Right atrium auricular region (tissue), 2 donors: ENCODE data around the gene KLRC3. TPM values are rescaled to one million over a fixed set of nuclear protein-coding genes. Genes with fewer than 3 reads are reported as not detected.
"Not testable (repeated sequence)": the region's sequence is repeated elsewhere in the genome, so short reads cannot be mapped to it uniquely, and the experiment has no call there.

Source experiments
- DNase-seq: peaks from one replicate; pipeline ENCODE4 v3.0.0-alpha.2; 2019; ENCODE audit warnings: low spot score
- H3K27ac ChIP-seq, 2 donors: fragments of 200-600 bp; sonication (generic); 1 replicate in 1 of 2; 2 replicates in 1 of 2; pipeline ENCODE4 v1.5.1; 2016 to 2019
- H3K27me3 ChIP-seq, 2 donors: fragments of 200-600 bp; sonication (generic); one replicate each; pipeline versions ENCODE4 v1.5.1 to v1.6.0; 2017 to 2019
- H3K36me3 ChIP-seq: fragments of 200-600 bp; sonication (generic); one replicate; pipeline ENCODE4 v1.5.1; 2016
- H3K4me1 ChIP-seq, 2 donors: fragments of 200-600 bp; sonication (generic); one replicate each; pipeline versions ENCODE4 v1.5.1 to v1.6.0; 2017 to 2019
- H3K4me3 ChIP-seq, 2 donors: fragments of 200-600 bp; sonication (generic); 1 replicate in 1 of 2; 2 replicates in 1 of 2; pipeline ENCODE4 v1.5.1; 2017 to 2019; ENCODE audit warnings: mild to moderate bottlenecking in 1 of 2, moderate library complexity in 1 of 2
- H3K9me3 ChIP-seq, 2 donors: fragments of 200-600 bp; sonication (generic); one replicate each; pipeline ENCODE4 v1.5.1; 2019
- total RNA-seq, 2 donors: library from RNA; depleted of rRNA; stranded (reverse); fragments of >200 nt; gene quantifications; one replicate each; pipeline ENCODE4 v1.1.0, GENCODE V29; 2016
- TF ChIP-seq, protein P1 (sequence below), 2 donors: fragments of 200-600 bp; sonication (generic); IDR thresholded peaks; one replicate each; pipeline ENCODE4 v1.5.1; 2019; ENCODE audit warnings: antibody characterized with exemption in 2 of 2

The KLRC3 gene
- total RNA-seq, 2 donors from 2014 or later = not detected

DNA sequence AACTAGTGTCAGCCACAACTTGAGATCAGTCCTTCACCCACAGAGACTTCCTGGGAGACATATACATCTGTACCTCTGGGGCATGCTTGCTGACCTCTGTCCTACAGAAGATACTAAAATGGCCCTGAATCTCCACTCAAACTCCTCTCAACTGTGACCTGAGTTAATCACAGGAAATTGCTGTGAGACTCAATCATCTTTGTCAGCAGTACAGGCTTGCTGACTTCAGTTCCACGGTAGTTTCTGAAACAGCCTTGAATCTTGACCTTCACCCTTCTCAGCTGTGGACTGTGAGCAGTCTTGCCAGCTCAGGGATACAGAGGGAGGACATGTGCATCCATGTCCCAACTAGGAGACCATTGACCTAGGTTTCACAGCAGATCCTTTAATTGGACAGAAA lies 34.1 kb upstream of the KLRC3 start:
- no peaks in the 10 kb centered on the region for H3K27me3 ChIP-seq
- H3K36me3 ChIP-seq = no peaks in the 10 kb centered on the region
- H3K4me1 ChIP-seq = no peaks in the 10 kb centered on the region
- TF ChIP-seq, protein P1, sequence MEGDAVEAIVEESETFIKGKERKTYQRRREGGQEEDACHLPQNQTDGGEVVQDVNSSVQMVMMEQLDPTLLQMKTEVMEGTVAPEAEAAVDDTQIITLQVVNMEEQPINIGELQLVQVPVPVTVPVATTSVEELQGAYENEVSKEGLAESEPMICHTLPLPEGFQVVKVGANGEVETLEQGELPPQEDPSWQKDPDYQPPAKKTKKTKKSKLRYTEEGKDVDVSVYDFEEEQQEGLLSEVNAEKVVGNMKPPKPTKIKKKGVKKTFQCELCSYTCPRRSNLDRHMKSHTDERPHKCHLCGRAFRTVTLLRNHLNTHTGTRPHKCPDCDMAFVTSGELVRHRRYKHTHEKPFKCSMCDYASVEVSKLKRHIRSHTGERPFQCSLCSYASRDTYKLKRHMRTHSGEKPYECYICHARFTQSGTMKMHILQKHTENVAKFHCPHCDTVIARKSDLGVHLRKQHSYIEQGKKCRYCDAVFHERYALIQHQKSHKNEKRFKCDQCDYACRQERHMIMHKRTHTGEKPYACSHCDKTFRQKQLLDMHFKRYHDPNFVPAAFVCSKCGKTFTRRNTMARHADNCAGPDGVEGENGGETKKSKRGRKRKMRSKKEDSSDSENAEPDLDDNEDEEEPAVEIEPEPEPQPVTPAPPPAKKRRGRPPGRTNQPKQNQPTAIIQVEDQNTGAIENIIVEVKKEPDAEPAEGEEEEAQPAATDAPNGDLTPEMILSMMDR (IDR thresholded peaks at IDR 0.05) = no peak
- peaks cover 10 to 40% of the 10 kb centered on the region in 2 donors for H3K9me3 ChIP-seq
- DNase-seq = no peak
- no peak overlapping the region for H3K4me3 ChIP-seq
- H3K27ac ChIP-seq = no peak overlapping the region

DNA sequence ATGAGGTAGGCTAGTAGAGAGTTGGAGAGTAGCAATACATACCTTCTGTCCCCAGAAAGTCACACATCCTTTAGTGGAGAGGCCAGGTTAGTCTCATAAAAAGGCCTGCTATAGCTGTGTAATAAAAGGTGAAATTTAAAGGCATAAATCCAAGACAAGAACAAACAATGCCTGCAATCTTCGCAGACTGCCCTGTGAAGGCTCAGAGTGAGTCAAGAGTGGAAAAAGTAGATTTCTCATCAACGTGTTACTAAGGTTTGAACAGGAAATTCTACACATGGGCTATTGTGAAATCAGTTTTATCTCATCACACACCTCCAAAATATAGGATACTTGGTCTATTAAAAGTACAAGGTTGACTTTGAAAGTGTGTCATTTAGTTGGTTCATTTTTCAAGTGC lies 32.8 kb upstream of the KLRC3 start, which contains the start of gene KLRC1:
TSS of gene KLRC1 (minus strand) at position 222 of the 400 bp plus-strand sequence. CDS start 2,221 bp downstream, outside the sequence.
- Histone ChIP-seq H3K4me1 (no peaks in the 10 kb centered on the region), H3K9me3 (peaks cover 10 to 35% of the 10 kb centered on the region in 2 donors), H3K27me3 (no peaks in the 10 kb centered on the region), H3K36me3 (no peaks in the 10 kb centered on the region), H3K27ac (no peak within 1 kb of the TSS), H3K4me3 (no peak within 1 kb of the TSS)
- no peak for DNase-seq
- TF ChIP-seq, protein P1 (IDR thresholded peaks at IDR 0.05) = no peak

DNA sequence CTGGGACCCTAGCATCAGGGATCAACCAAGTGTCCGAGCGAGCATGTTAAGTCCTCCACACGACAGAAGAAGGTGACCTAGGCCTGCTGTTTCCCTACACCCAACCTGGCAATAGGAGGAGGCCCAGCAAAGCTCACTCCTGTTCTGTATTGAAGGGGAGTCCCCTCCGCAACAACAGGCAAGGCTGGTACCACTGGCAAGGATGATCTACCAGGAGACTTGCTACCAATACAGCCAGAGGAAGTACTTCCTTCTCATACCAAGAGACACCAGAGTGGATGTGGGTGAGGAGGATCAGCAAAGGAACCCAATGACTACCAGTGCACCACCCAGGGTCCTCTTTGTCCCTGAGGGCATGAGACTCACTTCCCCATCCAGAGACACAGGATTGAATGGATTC lies 27.8 kb upstream of the KLRC3 start:
- TF ChIP-seq, protein P1 (IDR thresholded peaks at IDR 0.05) = no peak
- Histone ChIP-seq H3K27me3 (no peaks in the 10 kb centered on the region), H3K36me3 (no peaks in the 10 kb centered on the region), H3K9me3 (no peaks in the 10 kb centered on the region), H3K4me3 (no peak overlapping the region), H3K27ac (no peak overlapping the region), H3K4me1 (no peaks in the 10 kb centered on the region)
- no peak for DNase-seq

DNA sequence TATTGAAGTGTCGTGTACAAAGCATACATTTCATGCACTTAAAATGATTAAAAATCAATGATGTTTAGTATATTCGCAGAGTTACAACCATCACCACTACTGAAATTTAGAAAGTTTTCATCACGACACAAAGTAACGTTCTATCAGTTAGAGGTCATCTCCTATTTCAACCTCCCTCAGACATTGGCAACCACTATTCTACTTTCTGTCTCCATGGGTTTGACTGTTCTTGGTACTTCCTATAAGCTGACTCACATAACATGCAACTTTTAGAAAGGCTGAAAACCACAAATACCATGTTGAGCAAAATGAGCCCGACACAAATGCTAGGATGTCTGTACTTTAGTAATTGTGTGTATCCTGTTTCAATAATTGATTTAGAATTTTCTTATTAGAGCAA lies 25.7 kb upstream of the KLRC3 start:
- not testable (repeated sequence) for H3K4me3 ChIP-seq, DNase-seq, H3K4me1 ChIP-seq, H3K36me3 ChIP-seq, H3K27me3 ChIP-seq, H3K27ac ChIP-seq, H3K9me3 ChIP-seq

DNA sequence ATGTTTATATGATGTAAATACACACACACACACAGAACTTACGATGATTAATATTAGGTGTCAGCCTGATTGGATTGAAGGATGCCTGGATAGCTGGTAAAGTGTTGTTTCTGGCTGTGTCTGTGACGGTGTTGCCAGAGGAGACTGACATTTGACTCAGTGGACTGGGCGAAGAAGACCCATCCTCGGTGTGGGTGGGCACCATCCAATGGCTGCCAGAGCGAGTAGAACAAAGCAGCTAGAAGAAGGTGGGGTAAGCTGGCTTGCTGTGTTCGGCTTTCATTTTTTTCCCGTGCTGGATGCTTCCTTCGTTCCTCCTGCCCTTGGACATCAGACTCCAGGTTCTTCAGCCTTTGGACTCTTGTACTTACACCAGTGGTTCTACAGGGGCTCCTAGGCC lies 20.7 kb upstream of the KLRC3 start:
- not testable (repeated sequence) for H3K36me3 ChIP-seq, DNase-seq

DNA sequence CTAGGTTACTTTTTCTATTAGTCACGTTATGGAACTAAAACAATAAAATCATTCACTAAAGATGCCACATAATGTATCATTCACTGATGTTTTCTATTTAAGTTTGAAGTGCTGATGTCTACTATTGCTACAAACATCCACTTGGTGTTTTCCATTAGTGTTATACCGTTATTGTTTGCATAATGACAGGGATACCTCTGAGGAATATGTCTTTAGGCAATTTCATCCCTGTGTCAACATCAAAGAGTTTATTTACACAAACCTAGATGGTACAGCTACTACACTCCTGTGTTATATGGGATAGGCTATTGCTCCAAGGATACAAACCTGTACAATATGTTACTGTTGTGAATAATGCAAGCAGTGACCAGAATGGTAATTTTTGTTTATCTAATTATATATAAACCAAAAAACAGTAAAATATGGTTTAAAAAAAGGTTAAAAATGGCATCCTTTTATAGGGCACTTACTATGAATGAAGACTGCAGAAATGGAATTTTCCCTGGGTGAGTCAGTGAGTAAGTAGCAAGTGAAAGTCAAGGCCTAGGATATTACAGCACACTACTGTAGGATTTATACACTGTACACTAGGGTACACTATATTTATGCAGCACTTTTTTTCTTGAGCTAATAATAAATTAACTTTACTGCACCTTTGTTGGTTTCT lies 19.3 kb upstream of the KLRC3 start:
- H3K4me1 ChIP-seq, DNase-seq, H3K27me3 ChIP-seq, H3K4me3 ChIP-seq, H3K27ac ChIP-seq, H3K36me3 ChIP-seq, H3K9me3 ChIP-seq: not testable (repeated sequence)

More for the DNA sequence above, 20.7 kb upstream of the KLRC3 start:
- H3K4me3 ChIP-seq, H3K9me3 ChIP-seq, H3K4me1 ChIP-seq, H3K27ac ChIP-seq, H3K27me3 ChIP-seq: not testable (repeated sequence)

DNA sequence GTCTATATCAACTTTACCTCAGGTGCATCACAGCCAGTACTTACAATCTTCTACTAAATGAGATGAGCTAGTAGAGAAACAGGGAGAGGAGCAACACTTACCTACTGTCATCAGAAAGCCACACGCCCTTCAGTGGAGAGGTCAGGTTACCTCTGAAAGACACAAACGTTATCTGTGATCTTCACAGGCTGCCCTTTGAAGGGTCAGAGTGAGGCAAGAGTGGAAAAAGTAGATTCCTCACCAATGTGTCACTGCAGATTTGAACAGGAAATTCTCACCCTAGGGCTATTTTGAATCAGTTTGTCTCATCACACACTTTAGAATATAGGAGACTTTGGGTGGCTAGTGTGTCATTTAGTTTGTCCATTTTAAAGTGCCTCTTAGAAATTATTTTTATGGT lies 17.2 kb upstream of the KLRC3 start:
- H3K27me3 ChIP-seq, DNase-seq, H3K4me3 ChIP-seq, H3K27ac ChIP-seq, H3K4me1 ChIP-seq, H3K9me3 ChIP-seq, H3K36me3 ChIP-seq: not testable (repeated sequence)

DNA sequence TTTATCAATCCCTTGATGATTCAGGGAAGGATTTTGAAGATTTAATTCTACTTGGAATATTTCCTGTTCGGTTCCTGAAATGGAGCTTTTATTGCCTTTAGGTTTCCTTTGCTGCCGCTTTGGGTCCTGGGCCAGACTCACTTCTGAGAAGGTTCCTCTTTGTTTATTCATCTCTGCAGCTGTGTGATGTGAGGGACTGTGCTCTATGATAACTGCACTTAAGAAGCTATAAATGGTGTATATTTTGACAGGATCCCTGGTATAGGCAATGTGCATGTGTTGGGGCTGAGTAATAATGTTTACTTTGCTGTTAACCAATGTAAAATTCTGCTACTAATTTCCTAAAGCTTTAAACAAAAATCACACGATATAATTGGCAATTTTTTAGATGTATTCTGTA lies 15.4 kb upstream of the KLRC3 start, which contains the start of gene KLRC2:
TSS of gene KLRC2 (minus strand) at position 195 of the 400 bp plus-strand sequence. CDS start at position 171, 24 bp downstream.
- not testable (repeated sequence) for H3K27ac ChIP-seq, H3K4me1 ChIP-seq, H3K4me3 ChIP-seq, H3K27me3 ChIP-seq, H3K9me3 ChIP-seq, H3K36me3 ChIP-seq
- DNase-seq = peak; percentile 57

DNA sequence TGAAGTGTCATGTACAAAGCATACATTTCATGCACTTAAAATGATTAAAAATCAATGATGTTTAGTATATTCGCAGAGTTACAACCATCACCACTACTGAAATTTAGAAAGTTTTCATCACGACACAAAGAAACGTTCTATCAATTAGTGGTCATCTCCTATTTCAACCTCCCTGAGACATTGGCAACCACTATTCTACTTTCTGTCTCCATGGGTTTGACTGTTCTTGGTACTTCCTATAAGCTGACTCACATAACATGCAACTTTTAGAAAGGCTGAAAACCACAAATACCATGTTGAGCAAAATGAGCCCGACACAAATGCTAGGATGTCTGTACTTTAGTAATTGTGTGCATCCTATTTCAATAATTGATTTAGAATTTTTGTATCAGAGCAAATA lies 10.2 kb upstream of the KLRC3 start:
- not testable (repeated sequence) for H3K27ac ChIP-seq, H3K9me3 ChIP-seq, H3K4me3 ChIP-seq, H3K4me1 ChIP-seq, DNase-seq, H3K27me3 ChIP-seq, H3K36me3 ChIP-seq

DNA sequence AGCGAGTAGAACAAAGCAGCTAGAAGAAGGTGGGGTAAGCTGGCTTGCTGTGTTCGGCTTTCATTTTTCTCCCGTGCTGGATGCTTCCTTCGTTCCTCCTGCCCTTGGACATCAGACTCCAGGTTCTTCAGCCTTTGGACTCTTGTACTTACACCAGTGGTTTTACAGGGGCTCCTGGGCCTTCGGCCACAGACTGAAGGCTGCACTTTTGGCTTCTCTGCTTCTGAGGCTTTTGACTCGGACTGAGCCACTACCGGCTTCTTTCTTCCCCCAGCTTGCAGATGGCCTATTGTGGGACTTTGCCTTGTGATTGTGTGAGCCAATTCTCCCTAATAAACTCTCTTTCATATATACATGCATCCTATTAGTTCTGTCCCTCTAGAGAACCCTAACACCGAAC lies 5.5 kb upstream of the KLRC3 start:
- H3K27me3 ChIP-seq, H3K4me1 ChIP-seq, H3K4me3 ChIP-seq, H3K27ac ChIP-seq, H3K36me3 ChIP-seq, DNase-seq, H3K9me3 ChIP-seq: not testable (repeated sequence)

DNA sequence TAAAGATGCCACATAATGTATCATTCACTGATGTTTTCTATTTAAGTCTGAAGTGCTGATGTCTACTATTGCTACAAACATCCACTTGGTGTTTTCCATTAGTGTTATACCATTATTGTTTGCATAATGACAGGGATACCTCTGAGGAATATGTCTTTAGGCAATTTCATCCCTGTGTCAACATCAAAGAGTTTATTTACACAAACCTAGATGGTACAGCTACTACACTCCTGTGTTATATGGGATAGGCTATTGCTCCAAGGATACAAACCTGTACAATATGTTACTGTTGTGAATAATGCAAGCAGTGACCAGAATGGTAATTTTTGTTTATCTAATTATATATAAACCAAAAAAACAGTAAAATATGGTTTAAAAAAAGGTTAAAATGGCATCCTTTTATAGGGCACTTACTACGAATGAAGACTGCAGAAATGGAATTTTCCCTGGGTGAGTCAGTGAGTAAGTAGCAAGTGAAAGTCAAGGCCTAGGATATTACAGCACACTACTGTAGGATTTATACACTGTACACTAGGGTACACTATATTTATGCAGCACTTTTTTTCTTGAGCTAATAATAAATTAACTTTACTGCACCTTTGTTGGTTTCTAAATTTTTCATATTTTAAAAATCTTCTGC lies 4.0 kb upstream of the KLRC3 start:
- H3K36me3 ChIP-seq, H3K9me3 ChIP-seq, H3K27ac ChIP-seq, H3K4me1 ChIP-seq, H3K27me3 ChIP-seq, H3K4me3 ChIP-seq, DNase-seq: not testable (repeated sequence)

DNA sequence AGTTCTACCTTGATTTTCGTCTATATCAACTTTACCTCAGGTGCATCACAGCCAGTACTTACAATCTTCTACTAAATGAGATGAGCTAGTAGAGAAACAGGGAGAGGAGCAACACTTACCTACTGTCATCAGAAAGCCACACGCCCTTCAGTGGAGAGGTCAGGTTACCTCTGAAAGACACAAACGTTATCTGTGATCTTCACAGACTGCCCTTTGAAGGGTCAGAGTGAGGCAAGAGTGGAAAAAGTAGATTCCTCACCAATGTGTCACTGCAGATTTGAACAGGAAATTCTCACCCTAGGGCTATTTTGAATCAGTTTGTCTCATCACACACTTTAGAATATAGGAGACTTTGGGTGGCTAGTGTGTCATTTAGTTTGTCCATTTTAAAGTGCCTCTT lies 1.8 kb upstream of the KLRC3 start:
- not testable (repeated sequence) for H3K4me1 ChIP-seq, H3K27ac ChIP-seq, H3K36me3 ChIP-seq, H3K9me3 ChIP-seq, H3K4me3 ChIP-seq, DNase-seq, H3K27me3 ChIP-seq
